HUDEP-2 (cell line): ENCODE measurements around the gene PAAF1.

Experiments used
- DNase-seq, 76 experiments: peaks; one replicate each; lab custom pipeline; 2025; ENCODE audit not compliant: unreplicated experiment in 76 of 76; lab: John Stamatoyannopoulos, UW

Gene PAAF1

DNA sequence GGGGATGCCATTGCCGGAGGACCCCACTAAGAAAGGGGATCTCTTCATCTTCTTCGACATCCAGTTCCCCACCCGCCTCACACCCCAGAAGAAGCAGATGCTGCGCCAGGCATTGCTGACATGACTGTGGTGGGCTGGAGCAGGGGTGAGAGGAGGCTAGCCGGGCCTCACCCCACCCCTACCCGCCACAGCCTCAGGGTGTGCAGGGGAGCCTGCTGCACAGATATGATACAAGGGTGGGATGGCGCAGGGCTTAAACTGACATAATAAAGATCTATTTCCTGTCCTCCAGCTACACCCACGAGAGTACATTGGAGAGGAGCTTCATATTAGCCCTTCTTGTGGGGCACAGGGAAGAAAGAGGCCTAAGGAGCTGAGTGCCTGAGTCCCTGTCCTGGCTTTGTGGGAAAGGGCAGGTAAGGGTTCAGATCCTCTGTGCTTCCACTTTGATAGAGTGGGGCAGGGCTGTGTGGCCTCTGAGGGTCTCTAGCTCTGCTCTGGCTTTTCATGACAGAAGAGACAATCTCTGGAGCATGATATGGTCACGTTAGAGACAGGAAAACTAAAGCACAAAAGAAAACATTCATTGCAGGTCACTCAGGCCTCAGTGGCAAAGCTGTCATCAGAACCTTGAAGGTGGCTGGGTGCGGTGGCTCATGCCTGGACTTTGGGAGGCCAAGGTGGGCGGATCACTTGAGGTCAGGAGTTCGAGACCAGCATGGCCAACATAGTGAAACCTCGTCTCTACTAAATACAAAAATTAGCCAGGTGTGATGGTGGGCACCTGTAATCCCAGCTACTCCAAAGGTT lies 93.4 kb downstream of the PAAF1 start:
- peak in 54 of 76 experiments; percentile 13 to 71 (median 47) for DNase-seq

DNA sequence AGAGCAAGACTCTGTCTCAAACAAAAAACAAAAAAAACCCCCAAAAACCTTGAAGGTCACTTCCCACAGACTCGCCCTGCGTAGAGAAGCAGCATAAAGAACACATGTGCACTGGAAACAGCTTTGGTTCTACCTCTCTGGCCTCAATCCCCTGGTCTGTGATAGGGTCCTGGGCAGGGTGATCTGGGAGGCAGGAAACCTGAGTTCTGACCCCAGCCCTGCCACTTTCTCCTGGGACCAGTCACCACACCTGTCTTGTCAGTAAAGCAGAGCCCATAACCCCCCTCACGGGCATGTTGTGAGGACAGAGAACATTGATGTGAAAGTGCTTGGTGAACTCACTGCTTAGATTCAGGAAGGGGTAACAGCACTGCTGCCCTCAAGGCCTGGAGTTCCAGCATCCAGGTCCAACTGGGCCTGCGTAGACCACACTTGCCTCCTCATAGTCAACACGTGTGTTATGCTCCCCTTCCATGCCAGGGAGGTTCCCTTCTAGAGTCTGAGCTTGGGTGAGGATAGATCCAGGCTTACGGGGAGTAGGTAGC lies 94.4 kb downstream of the PAAF1 start:
- peak in 44 of 76 experiments; percentile 17 to 65 (median 45) for DNase-seq

DNA sequence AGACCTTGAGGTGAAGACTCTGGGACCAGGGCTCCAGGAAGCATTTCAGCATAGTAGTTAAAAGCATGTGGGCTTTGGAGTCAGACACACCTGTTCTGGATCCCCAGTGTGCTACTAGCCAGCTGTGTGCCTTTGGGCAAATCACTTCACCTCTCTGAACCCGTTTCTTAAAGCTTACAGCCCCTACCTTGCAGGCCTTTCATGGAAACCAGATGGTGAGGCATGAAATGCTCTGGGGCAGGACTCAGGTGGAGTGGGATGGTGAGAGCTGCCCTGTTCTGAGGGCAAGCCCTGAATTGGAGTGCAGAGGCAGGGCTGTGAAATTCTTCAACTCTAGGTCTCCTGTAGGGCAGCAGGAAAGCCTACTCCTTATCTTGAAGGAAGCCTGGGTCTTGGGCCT lies 95.4 kb downstream of the PAAF1 start:
- DNase-seq = peak in 40 of 76 experiments; percentile 17 to 75 (median 44)

DNA sequence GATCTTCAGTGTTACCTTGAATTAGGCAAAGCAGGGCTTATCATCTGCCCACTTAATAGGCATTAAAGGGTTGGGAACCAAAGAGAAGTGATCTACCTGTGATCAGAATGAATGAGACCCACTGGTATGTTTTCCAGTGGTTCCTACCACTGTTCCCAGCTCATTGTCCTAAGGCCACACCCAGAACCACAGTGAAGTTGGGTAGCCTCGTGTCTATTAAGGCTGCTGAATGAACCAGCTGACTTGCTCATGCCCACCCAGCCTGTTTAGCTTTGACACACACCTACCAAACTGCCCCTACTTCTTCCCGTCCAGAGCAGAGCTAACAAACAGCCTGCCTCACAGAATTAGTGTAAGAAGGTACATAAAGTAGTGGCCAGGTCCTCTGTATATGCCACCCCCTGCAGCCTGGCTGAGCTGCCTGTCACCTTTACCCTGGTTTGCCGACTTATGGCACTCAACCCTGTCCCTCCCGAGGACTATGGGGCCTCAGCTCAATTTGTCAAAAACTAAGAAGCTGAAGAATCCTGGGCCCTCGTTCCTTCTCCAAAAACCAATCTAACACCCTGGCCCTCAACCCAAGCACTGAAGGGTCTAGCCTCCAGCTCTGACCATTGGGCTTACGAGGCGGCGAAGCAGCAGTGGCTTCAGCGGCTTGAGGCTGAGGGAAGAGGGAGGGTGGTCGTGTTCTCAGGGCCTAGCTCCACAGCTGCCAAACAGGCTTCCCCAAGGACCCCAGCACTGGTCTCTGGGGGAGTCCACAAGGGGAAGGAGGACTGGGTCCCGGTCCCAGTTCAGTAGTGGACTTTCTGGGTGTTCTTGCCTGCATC lies 96.0 kb downstream of the PAAF1 start:
- DNase-seq = peak in 26 of 76 experiments; percentile 15 to 79 (median 51)

DNA sequence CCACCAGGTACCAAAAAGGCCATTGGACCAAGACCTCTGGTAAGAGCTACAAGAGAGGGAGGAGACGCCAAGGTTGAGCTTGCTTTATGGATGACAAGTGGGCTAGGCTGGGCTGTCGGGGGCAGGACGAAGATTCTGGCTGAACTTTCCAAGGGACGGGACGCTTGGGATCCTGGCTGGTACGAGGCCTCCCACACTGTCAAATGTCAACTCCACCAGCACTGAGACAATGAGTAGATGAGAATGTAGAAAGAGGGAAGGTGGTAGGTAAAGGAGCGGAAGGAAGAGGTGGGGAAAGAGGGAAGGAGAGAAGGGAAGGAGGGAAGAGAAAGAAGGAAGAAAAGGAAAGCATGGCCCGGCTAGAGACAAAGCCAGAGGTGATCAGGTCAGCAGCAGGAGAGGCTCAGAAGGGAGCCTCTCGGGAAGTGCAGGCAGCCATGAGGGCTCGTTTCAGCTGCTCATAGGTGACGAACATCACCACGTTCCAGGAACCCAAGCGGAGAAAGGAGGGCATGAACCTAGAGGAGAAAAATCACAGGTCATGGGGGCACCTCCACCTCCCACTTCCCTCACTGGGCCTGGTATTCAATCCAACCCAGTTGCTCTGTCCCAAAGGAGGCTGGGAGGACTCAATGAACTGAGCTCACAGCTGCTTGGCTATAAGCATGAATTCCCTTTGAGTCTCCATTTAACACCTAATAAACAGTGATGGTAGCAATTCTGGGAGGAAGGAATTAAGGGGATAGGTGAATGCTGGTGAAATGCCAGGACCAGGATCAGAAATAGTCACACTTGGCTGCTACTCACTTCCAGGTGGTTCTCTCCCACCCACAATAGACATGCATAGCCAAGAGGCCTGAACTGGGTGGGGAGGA lies 98.0 kb downstream of the PAAF1 start:
- no peak for DNase-seq

DNA sequence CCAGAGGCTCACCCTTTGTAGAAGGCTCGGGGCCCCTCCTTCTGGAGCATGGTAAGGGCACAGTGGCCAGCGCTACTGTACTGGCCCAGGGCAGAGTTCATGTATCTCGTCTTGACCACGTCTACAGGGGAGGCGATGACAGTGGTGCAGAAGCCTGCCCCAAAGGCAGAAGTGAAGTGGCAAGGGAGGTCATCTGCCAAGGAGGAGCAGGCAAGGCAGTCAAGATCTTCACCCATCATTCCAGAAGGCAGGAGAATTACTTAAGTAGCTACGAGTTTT lies 98.6 kb downstream of the PAAF1 start:
- DNase-seq = no peak

DNA sequence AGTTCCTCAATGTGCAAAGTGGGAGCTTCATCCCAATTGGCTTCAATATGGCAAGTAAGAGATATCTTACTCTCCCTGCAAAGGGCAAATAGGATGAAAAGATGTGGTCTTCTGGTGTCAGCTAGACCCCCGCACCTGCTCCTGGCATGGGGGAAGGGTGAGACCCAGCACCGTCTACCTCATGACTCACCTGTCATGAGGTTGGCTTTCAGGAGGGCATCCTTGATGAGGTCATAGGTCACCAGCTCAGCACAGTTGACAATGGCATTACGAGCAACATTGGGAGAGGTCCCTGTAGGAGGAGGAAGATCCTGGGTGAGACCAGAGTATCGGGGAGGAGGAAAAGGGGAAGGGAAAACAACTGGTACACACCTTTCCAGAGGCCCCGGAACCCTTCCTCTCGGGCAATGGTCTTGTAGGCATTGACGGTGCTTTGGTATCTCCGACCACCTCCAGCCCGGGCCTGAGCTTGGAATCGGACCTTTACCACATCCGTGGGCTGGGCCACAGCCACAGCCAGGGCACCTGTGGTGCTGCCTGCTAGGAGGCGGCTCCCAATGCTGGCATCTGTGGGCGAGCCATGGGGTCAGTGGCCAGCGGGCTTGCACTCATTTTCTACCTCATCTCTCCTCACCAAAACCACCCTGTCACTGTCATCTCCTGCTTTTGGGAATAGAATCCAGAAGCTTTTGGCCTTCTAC lies 99.8 kb downstream of the PAAF1 start:
- no peak for DNase-seq

DNA sequence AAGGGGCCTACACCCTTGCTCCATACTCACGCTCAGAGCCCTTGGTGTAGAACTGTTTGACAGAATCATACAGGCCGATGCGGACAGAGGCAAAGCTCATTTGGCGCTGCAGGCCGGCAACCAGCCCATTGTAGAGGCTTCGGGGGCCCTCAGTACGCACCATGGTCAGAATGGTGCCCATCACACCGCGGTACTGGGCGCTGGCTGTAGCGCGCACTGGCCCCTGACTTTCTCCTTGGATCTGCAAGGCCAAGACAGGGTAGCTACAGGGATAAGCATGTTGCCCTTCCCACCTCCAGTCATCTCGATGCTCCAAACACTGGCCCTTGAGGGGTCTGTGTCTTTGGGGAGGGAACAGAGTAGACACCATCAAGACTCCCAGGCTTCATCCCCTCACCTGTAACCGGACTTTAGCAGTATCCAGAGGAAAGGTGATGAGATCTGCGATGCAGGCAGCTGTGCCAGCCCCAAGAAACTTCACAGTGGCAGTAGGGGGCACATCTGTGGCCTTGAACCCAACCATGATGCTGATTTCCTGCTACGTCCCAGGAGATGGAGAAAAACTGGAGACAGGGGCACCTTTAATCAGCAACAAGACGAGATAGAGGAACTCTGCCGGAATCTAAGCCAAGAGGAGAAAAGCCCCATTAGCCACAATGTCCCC lies 101.2 kb downstream of the PAAF1 start:
- no peak for DNase-seq

DNA sequence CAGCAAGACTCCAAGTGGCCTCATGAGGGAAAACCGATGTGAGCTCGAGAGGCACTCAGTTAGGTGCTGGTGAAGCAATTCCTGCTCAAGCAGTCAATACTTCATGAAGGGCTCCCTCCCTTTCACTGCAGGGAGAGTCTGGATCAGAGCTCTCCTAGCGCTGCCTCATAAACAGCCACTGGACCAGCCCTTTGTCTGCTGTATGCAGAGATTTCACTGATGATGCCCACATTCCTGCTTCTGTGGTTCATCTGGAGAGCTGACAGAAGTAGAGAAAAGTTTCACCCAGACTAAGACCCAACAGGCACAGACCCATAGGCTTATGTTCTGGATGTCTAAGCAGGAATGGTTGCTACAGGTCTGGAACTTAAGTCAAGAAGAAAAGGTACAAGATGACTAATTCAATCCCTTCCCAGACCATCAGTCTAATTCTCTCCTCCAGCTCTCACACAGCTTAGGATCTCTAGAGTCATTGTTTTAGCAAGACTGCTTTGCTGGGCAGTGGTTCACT lies 101.8 kb downstream of the PAAF1 start:
- peak in 1 of 76 experiments; percentile 9 for DNase-seq

DNA sequence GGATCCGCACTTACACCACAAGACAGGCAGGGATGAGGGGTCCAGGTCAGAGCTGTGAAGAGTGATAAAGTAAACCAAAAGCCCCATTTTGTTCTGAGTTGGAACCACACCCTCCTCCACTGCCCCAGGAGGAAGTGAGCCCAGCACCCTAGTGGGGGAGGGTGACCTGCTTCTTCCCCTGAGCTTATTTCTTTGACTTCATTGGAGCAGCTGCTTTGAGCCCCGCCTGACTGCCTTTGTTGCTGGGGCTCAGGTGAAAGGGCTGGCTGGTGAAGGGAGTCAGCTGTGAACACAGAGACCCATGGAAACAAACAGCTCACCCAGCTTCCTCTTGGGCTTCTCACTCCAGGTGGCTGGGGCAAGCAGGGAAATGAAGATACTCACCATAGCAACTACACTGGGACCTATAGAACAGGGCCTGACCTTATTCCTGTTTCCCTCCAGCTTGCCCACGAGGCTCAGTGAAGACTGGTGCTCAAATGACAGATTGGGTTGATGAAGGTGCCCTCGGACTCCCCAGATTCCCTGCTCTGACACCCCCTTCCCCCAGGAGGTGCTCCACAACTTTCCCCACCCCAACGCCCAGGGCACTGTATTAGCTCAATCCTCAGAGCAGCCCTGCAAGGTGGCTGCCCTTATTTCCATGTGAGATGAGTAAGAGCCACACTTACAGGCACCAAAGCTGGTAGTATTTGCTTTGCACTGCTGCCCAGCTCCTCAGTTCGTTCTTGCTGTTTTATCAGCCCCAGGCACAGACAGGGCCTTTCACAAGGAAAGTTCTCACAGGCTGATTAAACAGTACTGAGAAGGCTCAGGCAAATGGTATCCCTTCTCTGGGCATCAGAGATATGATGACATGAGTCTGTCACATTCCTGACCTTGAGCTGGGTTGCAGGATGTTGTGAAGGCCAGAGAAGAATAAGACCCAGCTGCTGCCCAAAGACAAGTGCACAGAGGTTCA lies 103.5 kb downstream of the PAAF1 start:
- peak in 73 of 76 experiments; percentile 23 to 84 (median 66) for DNase-seq
